Measurements from ENCODE around the gene CHURC1. TPM values are rescaled to one million over a fixed set of nuclear protein-coding genes. Genes with fewer than 3 reads are reported as not detected.

The CHURC1 gene
- total and polyA plus RNA-seq, 2 of the 8 experiments (the other 6 are each of a cell fraction or from before 2014, with no cell fraction given): 50.2 to 59.3 TPM

DNA sequence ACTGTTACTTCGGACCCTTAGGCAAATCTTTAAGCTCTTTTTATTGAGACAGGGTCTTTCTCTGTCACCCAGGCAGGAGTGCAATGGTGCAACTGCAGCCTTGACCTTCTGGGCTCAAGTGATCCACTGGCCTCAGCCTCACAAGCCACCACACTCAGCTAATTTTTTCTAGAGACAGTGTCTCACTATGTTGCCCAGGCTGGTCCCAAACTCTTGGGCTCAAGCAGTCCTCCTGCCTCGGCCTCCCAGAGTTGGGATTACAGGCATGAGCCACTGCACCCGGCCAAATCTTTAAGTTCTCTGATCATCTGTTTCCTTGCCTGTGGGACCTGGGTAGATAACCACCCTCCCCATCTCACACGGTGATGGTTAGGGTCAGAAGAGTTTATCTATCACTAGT is 30.6 kb downstream of the CHURC1 start:
- Histone ChIP-seq H3K9me3 (ENCODE audit: insufficient read depth in 2 of 2, low read depth in 1 of 2, low read length in 1 of 2) (no peaks in the 10 kb centered on the region), H2BK15ac (ENCODE audit: low read length) (no peak overlapping the region), H2BK20ac (ENCODE audit: low read length) (no peak overlapping the region), H2AFZ (ENCODE audit: low read length) (no peak overlapping the region), H3K18ac (ENCODE audit: extremely low read depth, low read length) (no peak overlapping the region), H3K36me3 (ENCODE audit: control insufficient read depth in 2 of 4, insufficient read depth in 4 of 4, low read length in 3 of 4) (peaks cover 0 to 25% (median 6%) of the 10 kb centered on the region in 4 experiments; a peak in 4 of 8 replicates), H2AK5ac (ENCODE audit: low read depth, low read length) (no peak overlapping the region), H3K4me1 (replicated peaks in 1 of 4; ENCODE audit: control insufficient read depth in 3 of 4, insufficient read depth in 4 of 4, low read length in 3 of 4) (peaks cover 0 to 8% (median 2%) of the 10 kb centered on the region in 4 experiments; a peak in 4 of 7 replicates), H3K27me3 (replicated peaks in 1 of 4; ENCODE audit: control insufficient read depth in 3 of 4, extremely low read depth in 1 of 4, insufficient read depth in 3 of 4, low read length in 3 of 4) (no peaks in the 10 kb centered on the region), H2BK120ac (replicated peaks; ENCODE audit: low read depth, low read length) (no peak overlapping the region), H2BK12ac (ENCODE audit: low read depth, low read length) (no peak overlapping the region), H3K56ac (replicated peaks; ENCODE audit: insufficient read length, low read depth, low read length) (no peak overlapping the region), H3K9ac (replicated peaks in 1 of 4; ENCODE audit: extremely low read depth in 1 of 4, low read depth in 3 of 4, low read length in 3 of 4) (no peak overlapping the region), H3K23ac (ENCODE audit: insufficient read length) (no peak overlapping the region), H3K79me2 (ENCODE audit: control insufficient read depth in 1 of 2, insufficient read depth in 2 of 2, low read length in 2 of 2) (no peaks in the 10 kb centered on the region), H4K91ac (replicated peaks; ENCODE audit: insufficient read length, low read length) (no peak overlapping the region), H2BK5ac (ENCODE audit: low read depth, low read length) (no peak overlapping the region), H3K27ac (ENCODE audit: low read depth, low read length) (no peak overlapping the region), H3K4ac (replicated peaks; ENCODE audit: insufficient read length, low read depth, low read length) (no peak overlapping the region), H3K4me3 (ENCODE audit: extremely low read depth in 1 of 4, insufficient read depth in 2 of 4, low read depth in 3 of 4, low read length in 4 of 4) (no peak overlapping the region), H3K23me2 (ENCODE audit: low read depth, low read length) (no peaks in the 10 kb centered on the region), H3K79me1 (ENCODE audit: low read depth, low read length) (no peaks in the 10 kb centered on the region), H3K4me2 (ENCODE audit: insufficient read depth in 1 of 2, low read depth in 2 of 2, low read length in 2 of 2) (no peak overlapping the region), H4K20me1 (replicated peaks in 1 of 2; ENCODE audit: control insufficient read depth in 1 of 2, insufficient read depth in 2 of 2, low read length in 2 of 2) (no peaks in the 10 kb centered on the region), H4K5ac (ENCODE audit: insufficient read length, low read depth, low read length) (no peak overlapping the region), H3K14ac (ENCODE audit: insufficient read length) (no peak overlapping the region), H4K8ac (ENCODE audit: extremely low read depth, insufficient read depth, low read length) (no peak overlapping the region)
- 89% methylated on average over 4 of the region's 4 CpGs; no CpG with 5 or more reads in 1 of the 2 experiments for WGBS, 2 experiments (ENCODE audit: extremely low coverage in 1 of 2, insufficient coverage in 1 of 2, insufficient read length in 1 of 2, insufficient replicate concordance in 2 of 2, low coverage in 1 of 2, low lambda C conversion rate in 2 of 2, missing lambda C conversion rate in 1 of 2)
- ChIA-PET POLR2A (ENCODE audit: partially characterized antibody) (interaction anchor here (0.9 to 1.6 kb wide), 5 partner anchors 9 to 70 kb away, joined by 3 to 6 read pairs (median 3); no protein-coding TSS in a partner anchor), CTCF (ENCODE audit: partially characterized antibody) (interaction anchor here (1.2 to 3.4 kb wide), 5 partner anchors 8 to 75 kb away, joined by 3 to 16 read pairs (median 4); no protein-coding TSS in a partner anchor)
- FAIRE-seq (no peak), DNase-seq (ENCODE audit: low read depth in 1 of 2, low spot score in 2 of 2) (no peak)
- TF ChIP-seq POLR2A (IDR thresholded peaks at IDR 0.05; ENCODE audit: control extremely low read depth in 1 of 2, low read depth in 2 of 2, low read length in 2 of 2) (no peak), GTF2F1 (IDR thresholded peaks at IDR 0.05; ENCODE audit: borderline replicate concordance, low read depth, low read length) (no peak)
